ENCODE results near the gene USO1. TPM values are rescaled to one million over a fixed set of nuclear protein-coding genes. Genes with fewer than 3 reads are reported as not detected.
A peak's percentile ranks its signal among the peaks of the same experiment; 100 is the strongest.
"Not testable (repeated sequence)": the region's sequence is repeated elsewhere in the genome, so short reads cannot be mapped to it uniquely, and the experiment has no call there.

Gene USO1
- 23.4 and 24.5 TPM in 2 replicates for total RNA-seq (2014; rRNA removed; shearing (Covaris generic))

GRCh38 chr4:75724066-75724866 is at the start of gene USO1:
USO1 (plus strand) TSS chr4:75724577; CDS start chr4:75724820, 243 bp downstream.
- peak; percentile 98 for DNase-seq (ENCODE audit: low spot score)

GRCh38 chr4:75675004-75675531 is 49.3 kb upstream of the USO1 start:
- no peak for DNase-seq (ENCODE audit: low spot score)

DNA sequence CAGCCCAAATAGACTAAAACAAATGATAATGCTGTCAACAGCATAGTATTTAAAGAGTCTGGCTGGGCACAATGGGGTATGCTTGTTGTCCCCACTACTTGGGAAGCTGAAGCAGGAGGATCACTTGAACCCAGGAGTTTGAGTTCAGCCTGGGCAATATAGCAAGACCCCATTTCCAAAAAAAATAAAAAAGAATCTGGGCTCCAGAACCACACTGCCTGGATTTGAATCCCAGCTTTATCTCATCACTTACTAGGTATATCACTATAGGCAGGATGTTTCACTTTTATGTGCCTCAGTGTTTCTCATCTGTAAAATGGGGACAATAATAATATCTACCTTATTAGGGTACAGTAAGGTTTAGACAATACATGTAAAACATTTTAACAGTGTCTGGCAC is 45.9 kb upstream of the USO1 start:
- no peak for DNase-seq (ENCODE audit: low spot score)

DNA sequence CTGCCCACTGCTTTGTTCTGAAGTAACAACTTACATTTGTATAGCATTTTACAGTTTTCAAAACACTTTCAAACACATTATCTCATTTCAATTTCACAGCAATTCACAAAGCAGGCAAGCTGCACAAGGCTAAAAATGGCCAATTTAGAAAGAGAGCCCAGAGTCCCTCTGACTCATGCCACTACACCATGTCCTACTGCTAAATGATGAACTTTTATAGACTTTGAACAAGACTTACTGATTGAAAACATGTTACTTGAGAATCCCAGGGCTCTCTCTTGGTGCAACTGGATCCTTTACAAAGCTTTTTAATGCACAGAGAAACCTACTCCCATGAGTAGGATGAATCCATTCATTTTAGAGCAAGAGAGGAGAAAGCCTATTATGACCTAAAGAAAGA is 45.4 kb upstream of the USO1 start:
- DNase-seq (ENCODE audit: low spot score): no peak

DNA sequence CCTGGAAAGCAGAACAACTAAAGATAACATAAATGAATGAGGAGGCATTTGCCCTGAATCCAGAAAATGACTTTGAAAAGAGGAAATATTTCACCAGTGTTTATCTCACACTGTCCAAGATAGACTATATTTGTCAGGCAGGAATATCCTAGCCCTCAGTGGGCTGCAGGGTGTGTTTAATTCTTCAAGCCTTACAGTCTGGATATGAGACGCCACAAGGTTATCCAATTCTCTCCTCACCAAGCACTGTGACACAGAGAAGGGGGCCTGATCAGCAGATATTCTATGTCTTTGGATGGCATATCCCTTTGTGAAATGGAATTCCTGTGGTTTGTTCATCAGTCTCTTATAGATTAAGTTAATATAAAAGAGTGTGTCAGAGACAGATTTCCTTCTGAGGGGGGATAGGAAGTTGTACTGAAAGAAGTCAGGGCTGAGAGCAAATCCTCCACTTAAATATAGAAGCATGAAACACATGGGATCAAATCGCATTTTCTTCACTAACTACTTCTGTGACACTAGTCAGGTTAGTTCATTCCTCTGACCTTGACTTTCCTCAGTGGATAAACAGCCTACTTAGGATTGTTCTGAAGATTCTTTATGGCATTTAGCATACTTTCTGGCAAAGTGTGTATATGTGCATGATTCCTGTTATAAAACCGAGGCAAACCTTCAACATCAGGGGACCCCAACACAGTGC is 44.4 kb upstream of the USO1 start:
- DNase-seq (ENCODE audit: low spot score): no peak

DNA sequence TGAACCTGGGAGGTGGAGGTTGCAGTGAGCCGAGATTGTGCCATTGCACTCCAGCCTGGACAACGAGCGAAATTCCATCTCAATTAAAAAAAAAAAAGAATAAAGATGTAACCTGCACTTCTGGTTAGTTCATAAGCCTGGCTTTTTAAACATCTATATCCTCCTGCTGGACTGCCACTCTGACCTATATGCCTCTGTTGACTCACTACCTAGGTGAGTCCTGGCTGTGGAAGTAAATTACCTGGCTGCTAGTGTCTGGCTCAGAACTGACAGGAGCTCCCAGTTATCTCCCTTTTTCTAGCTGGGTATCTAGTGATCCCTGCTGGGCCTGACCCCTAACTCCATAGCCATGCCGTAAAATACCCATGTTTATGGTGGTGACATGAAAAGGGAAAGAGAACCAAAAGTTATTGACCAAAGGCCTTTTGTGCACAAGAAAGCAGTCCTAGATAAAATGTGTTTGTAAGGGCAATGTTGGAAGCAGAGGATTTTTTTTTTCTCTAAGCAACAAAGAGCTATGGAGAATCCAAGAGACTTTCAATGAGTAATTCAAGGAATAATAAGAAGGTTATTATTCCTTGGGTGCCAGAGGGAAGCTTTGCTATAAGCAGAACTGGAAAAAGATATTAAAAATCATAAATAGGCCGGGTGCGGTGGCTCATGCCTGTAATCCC is 40.8 kb upstream of the USO1 start:
- DNase-seq (ENCODE audit: low spot score): no peak

DNA sequence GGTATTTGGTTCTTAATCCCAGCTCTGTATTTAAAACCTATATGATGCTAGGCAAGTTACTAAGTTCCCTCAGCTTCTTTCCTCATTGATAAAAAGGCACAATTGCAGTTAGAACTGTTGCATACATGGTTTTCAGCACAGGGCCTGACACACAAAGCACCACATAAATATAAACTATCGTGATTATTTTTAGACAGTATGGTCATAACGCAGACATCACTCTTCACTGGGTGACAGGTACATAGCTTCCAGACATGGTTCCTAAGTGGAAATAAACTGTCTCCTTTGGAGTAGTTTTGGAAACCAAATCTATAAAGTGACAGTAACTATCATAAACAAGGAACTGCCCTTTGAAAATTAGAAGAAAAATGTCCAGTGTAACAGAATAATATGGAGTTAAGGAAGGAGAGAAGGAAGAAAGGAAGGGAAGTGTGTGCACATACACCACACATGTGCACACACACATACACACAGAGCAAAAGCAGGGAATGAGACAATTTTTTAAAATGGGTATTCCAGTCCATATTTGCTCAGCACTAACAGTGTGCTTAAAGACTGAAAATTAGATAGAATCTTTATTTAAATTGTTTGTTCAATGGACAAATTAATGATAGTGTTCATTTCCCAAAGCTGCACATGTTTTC is 38.7 kb upstream of the USO1 start:
- no peak for DNase-seq (ENCODE audit: low spot score)

- DNase-seq (ENCODE audit: low spot score): no peak
These were observed 38.0 kb upstream of the USO1 start for GRCh38 chr4:75686346-75686745.

GRCh38 chr4:75687125-75687524 is 37.3 kb upstream of the USO1 start:
- not testable (repeated sequence) for DNase-seq (ENCODE audit: low spot score)

GRCh38 chr4:75692066-75692465 is 32.3 kb upstream of the USO1 start:
- DNase-seq (ENCODE audit: low spot score): not testable (repeated sequence)

DNA sequence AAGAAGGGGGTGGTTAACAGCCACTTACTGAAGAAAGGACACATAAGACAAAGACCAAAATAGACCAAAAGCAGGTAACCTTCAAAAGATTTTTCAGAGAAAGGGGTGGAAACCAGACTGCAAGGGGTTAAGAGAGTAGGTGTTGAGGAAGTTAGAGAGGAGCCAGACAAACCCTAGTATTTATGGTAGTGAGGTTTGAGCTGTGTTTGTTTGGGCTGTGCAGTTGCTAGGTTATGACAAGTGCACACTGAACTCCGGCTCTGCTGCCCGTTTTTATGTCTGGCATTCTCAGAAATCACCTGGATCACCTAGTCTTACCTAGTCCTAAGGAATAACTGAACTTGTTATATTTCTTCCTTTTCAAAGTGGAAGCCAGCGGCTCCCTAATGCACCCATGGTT is 28.3 kb upstream of the USO1 start:
- peak; percentile 75 for DNase-seq (ENCODE audit: low spot score)

DNA sequence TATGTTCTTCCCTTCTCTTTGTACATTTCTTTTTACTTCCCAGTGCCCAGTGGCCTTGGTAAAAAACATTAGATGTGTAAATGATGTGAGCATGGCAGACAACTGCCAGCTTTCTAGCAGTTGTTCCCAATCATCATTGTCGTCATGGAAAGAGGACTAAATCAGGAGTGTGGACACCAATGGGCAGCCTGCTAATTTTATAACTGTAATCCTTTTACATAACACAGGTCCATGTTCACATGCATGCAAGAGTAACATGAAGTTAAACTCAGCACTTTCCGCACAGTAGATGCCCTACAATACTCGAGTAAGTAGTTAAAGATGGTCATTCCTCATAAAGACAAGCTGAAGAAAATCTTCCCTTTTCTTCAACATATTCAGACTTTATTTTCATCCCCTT is 27.8 kb upstream of the USO1 start:
- no peak for DNase-seq (ENCODE audit: low spot score)

DNA sequence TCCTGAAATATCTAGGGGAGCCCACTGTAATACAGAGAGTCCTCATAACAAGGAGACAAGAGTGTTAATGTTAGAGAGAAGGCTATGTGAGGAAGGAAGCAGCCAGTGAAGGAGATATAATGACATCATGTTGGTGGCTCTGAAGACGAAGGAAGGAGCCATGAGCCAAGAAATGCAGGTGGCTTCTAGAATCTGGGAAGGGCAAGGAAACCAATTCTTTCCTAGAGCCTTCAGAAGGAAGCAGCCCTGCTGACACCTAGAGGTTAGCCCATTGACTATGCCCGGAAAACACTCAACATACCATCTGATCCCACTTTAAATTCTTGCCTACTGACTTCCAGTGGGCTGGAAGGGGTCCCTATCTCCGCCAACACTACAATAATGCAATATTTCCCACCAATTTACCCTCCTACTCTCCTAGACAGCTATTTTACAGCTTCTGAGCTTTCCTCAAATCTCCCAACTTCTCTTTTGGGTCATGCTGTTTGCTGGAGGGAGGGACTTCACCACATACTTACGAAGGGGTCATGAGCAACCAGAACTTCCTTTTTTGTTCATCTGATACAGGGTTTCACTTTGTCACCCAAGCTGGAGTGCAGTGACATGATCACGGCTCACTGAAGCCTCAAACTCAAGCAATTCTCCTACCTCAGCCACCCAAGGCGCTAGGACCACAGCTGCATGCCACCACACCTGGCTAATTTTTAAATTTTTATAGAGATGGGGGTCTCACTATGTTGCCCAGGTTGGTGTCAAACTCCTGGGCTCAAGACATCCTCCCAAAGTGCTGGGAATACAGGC is 26.0 kb upstream of the USO1 start:
- peak; percentile 14 for DNase-seq (ENCODE audit: low spot score)

DNA sequence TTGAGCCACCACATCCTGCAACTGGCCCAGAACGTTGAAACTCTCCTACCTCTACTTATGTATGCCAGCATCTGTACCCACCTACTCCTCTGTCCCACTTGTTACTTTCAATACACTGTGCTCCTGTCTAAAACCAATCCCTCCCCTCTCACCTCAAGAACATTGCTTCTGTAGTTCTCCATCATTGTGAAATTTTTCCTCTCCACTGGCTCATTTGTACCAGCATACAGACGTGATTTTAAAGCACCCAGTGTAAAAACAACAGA is 25.5 kb upstream of the USO1 start:
- DNase-seq (ENCODE audit: low spot score): no peak

- DNase-seq (ENCODE audit: low spot score): no peak
These were observed 25.1 kb upstream of the USO1 start for GRCh38 chr4:75699299-75699698.

GRCh38 chr4:75702919-75703411 is 21.4 kb upstream of the USO1 start:
- DNase-seq (ENCODE audit: low spot score): no peak

DNA sequence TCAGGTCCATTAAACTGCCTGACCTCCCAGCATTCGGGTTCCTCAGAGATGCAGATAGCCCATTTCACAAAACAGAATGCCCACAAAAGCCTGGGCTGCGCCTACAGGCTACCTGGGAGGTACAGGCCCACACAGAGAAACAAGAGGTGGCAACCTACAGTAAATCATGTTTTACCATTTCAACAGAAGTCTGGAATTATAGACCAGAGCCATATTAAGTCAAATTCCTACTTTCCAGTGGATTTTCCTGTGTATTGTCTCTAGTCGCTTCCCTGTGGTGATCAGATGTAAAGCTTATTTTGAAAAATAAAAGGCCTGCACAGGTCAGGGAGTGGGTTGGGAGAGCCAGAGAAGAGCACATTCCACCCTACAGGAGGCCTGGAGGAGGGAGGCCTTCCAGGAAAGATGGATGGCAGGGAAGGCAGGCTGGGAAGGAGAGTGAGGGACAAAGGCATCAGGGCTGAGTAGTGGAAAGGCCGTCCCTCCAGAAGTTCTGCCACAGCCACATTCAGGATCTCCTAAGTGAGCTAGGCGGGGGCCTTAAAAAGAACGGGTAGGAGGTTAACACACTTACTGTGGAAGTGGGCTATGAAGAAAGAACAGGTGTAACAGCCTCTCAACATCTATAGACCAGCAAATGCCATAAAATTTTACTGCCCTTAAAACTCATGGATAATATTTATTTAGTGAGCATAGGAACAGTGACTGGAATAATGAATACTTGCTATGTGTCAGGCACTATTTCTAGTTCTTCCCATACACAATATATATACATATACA is 19.0 kb upstream of the USO1 start:
- no peak for DNase-seq (ENCODE audit: low spot score)

DNA sequence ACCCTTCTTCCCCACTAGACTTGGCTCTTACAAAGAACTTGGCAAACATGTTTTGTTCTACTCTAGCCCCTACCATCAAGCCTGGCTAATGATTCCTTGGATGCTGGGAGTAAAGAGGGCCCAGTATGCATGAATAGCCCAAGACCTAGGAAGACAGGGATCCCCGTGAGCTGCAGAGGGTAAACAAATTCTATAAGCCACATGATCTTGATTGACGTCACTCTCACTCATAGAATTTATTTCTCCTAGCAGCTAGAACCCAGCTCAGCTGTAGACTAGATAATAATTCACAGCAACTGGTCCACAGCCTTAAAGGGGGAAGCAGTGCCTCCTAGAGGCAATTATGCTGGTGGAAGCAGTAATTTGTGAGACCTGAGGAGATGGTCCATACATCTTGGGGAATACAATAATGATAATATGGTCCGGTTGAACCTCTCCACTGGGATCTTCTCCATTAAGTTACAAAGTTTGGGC is 16.1 kb upstream of the USO1 start:
- DNase-seq (ENCODE audit: low spot score): no peak

DNA sequence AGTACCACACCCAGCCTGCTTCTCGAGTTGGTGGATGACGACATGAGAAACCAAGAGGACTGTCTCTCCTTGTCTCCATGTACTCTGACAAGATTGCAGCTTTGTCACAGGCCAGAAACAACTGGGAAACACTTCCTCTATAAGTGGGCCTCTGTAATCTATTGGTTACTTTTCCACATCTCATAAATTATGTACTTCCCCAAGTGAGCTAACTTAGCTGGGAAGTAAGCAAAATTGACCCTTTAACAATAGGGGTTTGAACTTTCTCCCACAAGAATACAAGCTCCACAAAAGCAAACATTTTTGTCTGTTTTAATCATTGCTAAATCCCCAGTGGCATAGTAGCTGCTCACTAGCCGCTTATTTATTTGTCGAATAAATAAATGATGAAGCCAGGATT is 14.1 kb upstream of the USO1 start:
- no peak for DNase-seq (ENCODE audit: low spot score)

- DNase-seq (ENCODE audit: low spot score): no peak
These were observed 10.4 kb upstream of the USO1 start for GRCh38 chr4:75714011-75714410.

All from HT-29 (cell line).